Testis (tissue), 3 donors: ENCODE measurements around the gene EVI2B. TPM values are rescaled to one million over a fixed set of nuclear protein-coding genes. Genes with fewer than 3 reads are reported as not detected.
"Not testable (repeated sequence)": the region's sequence is repeated elsewhere in the genome, so short reads cannot be mapped to it uniquely, and the experiment has no call there.

Experiments used
- DNase-seq: peaks from one replicate; pipeline ENCODE4 v3.0.0-alpha.2; 2019
- H3K27ac ChIP-seq, 2 donors: fragments of 200-600 bp; sonication (generic); one replicate each; pipeline ENCODE4 v1.5.1; 2019
- H3K27me3 ChIP-seq: fragments of 200-600 bp; sonication (generic); one replicate; pipeline ENCODE4 v1.5.1; 2019
- H3K36me3 ChIP-seq: fragments of 200-600 bp; sonication (generic); one replicate; pipeline ENCODE4 v1.5.1; 2017; ENCODE audit warnings: low read depth; ENCODE audit errors: missing control alignments
- H3K4me1 ChIP-seq: fragments of 200-600 bp; sonication (generic); one replicate; pipeline ENCODE4 v1.5.1; 2019
- H3K4me3 ChIP-seq, 2 donors: fragments of 200-600 bp; sonication (generic); one replicate each; pipeline ENCODE4 v1.5.1; 2017 to 2019
- H3K9me3 ChIP-seq: fragments of 200-600 bp; sonication (generic); one replicate; pipeline ENCODE4 v1.5.1; 2017
- CTCF ChIP-seq, 3 experiments: fragments of 450-650 bp in 2 of 3; fragments of 200-600 bp in 1 of 3; sonication (generic) in 1 of 3; IDR thresholded peaks; one replicate each; pipeline ENCODE4 v1.5.1; 2016 to 2019; ENCODE audit warnings: antibody characterized with exemption in 3 of 3, mild to moderate bottlenecking in 2 of 3, moderate library complexity in 1 of 3
- POLR2A ChIP-seq: fragments of 450-650 bp; IDR thresholded peaks from one replicate; pipeline ENCODE4 v1.6.1; 2017; ENCODE audit warnings: antibody characterized with exemption, mild to moderate bottlenecking, moderate library complexity
- WGBS, 2 donors: methylation state at CpG; one replicate each; pipeline ENCODE4 v1.1.5; 2018; 5-methylcytosine and 5-hydroxymethylcytosine counted together
- intact Hi-C: fragments of 100-400 bp; cut with DNase I; formaldehyde crosslinking; loops from one replicate; pipeline ENCODE4 v1.15.1; 2023; ENCODE audit warnings: low total_unique reads
- polyA plus RNA-seq: library from polyadenylated mRNA; stranded (reverse); fragments of 350-450 nt; fragmentation: Illumina TruSeq; extraction: RNeasy Lipid Tissue Mini Kit (QIAGEN cat#74804); gene quantifications from one replicate; pipeline ENCODE4 v1.2.3, GENCODE V29; 2014; ENCODE audit warnings: low read depth, low replicate concordance; ENCODE audit not compliant: insufficient read depth
- total RNA-seq, 2 donors: library from RNA; depleted of rRNA; stranded (reverse); fragments of >200 nt; gene quantifications; one replicate each; pipeline ENCODE4 v1.2.3, GENCODE V29; 2016

The EVI2B gene
- total and polyA plus RNA-seq, 3 donors from 2014 or later, result 1.4 to 6.0 (median 3.4) TPM

- no peak overlapping the region for H3K4me3 ChIP-seq
- H3K9me3 ChIP-seq, result no peaks in the 10 kb centered on the region
- H3K4me1 ChIP-seq, result no peaks in the 10 kb centered on the region
- no peak for TF ChIP-seq CTCF (IDR thresholded peaks at IDR 0.05)
- no peak for TF ChIP-seq POLR2A
- H3K36me3 ChIP-seq, result no peaks in the 10 kb centered on the region
- 24 to 37% methylated on average over 1 of the region's 1 CpG for WGBS, 2 donors
- no peak overlapping the region for H3K27ac ChIP-seq
- no peak for DNase-seq
- H3K27me3 ChIP-seq, result no peaks in the 10 kb centered on the region
- intact Hi-C loops, result no loop called here
Measured at GRCh38 chr17:31269578-31269983, 44.3 kb downstream of the EVI2B start.

GRCh38 chr17:31269036-31269577, 44.7 kb downstream of the EVI2B start:
- intact Hi-C loops, result no loop called here

GRCh38 chr17:31266042-31266441, 47.8 kb downstream of the EVI2B start:
- TF ChIP-seq POLR2A, result no peak
- no peak for TF ChIP-seq CTCF (IDR thresholded peaks at IDR 0.05)
- no peak overlapping the region for H3K4me3 ChIP-seq
- intact Hi-C loops, result no loop called here
- no peak for DNase-seq
- H3K4me1 ChIP-seq, result no peaks in the 10 kb centered on the region
- H3K9me3 ChIP-seq, result no peaks in the 10 kb centered on the region
- no peaks in the 10 kb centered on the region for H3K27me3 ChIP-seq
- no peaks in the 10 kb centered on the region for H3K36me3 ChIP-seq
- H3K27ac ChIP-seq, result no peak overlapping the region
- WGBS, 2 donors, result 90% methylated on average over 2 of the region's 2 CpGs

More at GRCh38 chr17:31269036-31269577, 44.7 kb downstream of the EVI2B start:
- H3K27me3 ChIP-seq, result no peaks in the 10 kb centered on the region
- H3K36me3 ChIP-seq, result no peaks in the 10 kb centered on the region
- WGBS, 2 donors, result 74 to 84% methylated on average over 2 of the region's 2 CpGs
- no peaks in the 10 kb centered on the region for H3K4me1 ChIP-seq
- no peak for TF ChIP-seq POLR2A
- no peak for TF ChIP-seq CTCF (IDR thresholded peaks at IDR 0.05)
- no peaks in the 10 kb centered on the region for H3K9me3 ChIP-seq
- no peak overlapping the region for H3K27ac ChIP-seq
- no peak for DNase-seq
- H3K4me3 ChIP-seq, result no peak overlapping the region

- H3K9me3 ChIP-seq, DNase-seq, H3K36me3 ChIP-seq, H3K27ac ChIP-seq, intact Hi-C loops, H3K4me3 ChIP-seq, H3K4me1 ChIP-seq, H3K27me3 ChIP-seq: not testable (repeated sequence)
- 71 to 92% methylated on average over 1 of the region's 1 CpG for WGBS, 2 donors
Measured at GRCh38 chr17:31262923-31263322, 50.9 kb downstream of the EVI2B start.

DNA sequence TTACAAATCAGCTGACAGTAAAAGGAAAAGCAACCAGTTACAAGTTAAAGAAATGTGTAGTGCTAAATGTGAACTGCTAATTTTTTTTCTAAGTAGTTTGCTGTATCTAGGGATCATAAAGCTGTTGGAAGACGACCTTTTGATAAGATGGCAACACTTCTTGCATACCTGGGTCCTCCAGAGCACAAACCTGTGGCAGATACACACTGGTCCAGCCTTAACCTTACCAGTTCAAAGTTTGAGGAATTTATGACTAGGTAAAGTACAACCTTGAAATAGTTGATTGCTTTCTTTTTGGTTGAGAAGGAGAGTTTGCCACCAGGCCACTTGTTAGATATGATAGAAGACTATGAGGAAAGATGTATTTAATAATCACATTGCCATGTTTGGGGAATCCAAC, 52.3 kb downstream of the EVI2B start:
- H3K4me1 ChIP-seq, result no peaks in the 10 kb centered on the region
- no peaks in the 10 kb centered on the region for H3K9me3 ChIP-seq
- no peak overlapping the region for H3K4me3 ChIP-seq
- no peak for TF ChIP-seq POLR2A
- no peak for TF ChIP-seq CTCF (IDR thresholded peaks at IDR 0.05)
- H3K27me3 ChIP-seq, result no peaks in the 10 kb centered on the region
- intact Hi-C loops, result no loop called here
- WGBS, 2 donors, result 62 to 63% methylated on average over 1 of the region's 1 CpG
- no peak overlapping the region for H3K27ac ChIP-seq
- DNase-seq, result no peak
- H3K36me3 ChIP-seq, result no peaks in the 10 kb centered on the region
